GM12892 (cell line): Measurements from ENCODE around the gene IRF1.

Source experiments
- POLR2AphosphoS5 ChIP-seq: IDR thresholded peaks from 2 replicates; pipeline ENCODE4 v1.6.1; 2011; ENCODE audit warnings: low read depth, low read length, control low read depth
- TAF1 ChIP-seq: IDR thresholded peaks from 2 replicates; pipeline ENCODE4 v1.6.1; 2011; ENCODE audit warnings: low read depth, mild to moderate bottlenecking, control low read depth, low read length, borderline replicate concordance

- no peak for TF ChIP-seq POLR2AphosphoS5
- TF ChIP-seq TAF1 = no peak
Measured at GRCh38 chr5:132526974-132527564, 36.5 kb upstream of the IRF1 start.
